Measurements from ENCODE around the gene POLR2L. TPM values are rescaled to one million over a fixed set of nuclear protein-coding genes. Genes with fewer than 3 reads are reported as not detected.

The POLR2L gene
- total and polyA plus RNA-seq, 2 of the 13 experiments (the other 11 are each of a cell fraction or from before 2014, with no cell fraction given), result 104 to 114 TPM

- TF ChIP-seq, protein P1, sequence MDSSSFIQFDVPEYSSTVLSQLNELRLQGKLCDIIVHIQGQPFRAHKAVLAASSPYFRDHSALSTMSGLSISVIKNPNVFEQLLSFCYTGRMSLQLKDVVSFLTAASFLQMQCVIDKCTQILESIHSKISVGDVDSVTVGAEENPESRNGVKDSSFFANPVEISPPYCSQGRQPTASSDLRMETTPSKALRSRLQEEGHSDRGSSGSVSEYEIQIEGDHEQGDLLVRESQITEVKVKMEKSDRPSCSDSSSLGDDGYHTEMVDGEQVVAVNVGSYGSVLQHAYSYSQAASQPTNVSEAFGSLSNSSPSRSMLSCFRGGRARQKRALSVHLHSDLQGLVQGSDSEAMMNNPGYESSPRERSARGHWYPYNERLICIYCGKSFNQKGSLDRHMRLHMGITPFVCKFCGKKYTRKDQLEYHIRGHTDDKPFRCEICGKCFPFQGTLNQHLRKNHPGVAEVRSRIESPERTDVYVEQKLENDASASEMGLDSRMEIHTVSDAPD (CRISPR knock-in tag; IDR thresholded peaks at IDR 0.05), result no peak
- TF ChIP-seq MXI1 (IDR thresholded peaks at IDR 0.05; ENCODE audit: borderline replicate concordance, low read depth, low read length) (peak; percentile 62; the same call in 1 of the 3 replicates), ZNF775 (CRISPR knock-in tag; IDR thresholded peaks at IDR 0.05; ENCODE audit: borderline replicate concordance) (no peak), ZNF776 (CRISPR knock-in tag; IDR thresholded peaks at IDR 0.05) (no peak), ZNF33B (CRISPR knock-in tag; IDR thresholded peaks at IDR 0.05) (no peak; the same call in 1 of the 2 replicates), NR2C2 (CRISPR knock-in tag; IDR thresholded peaks at IDR 0.05; ENCODE audit: borderline replicate concordance) (no peak; the same call in 1 of the 2 replicates), DPF2 (CRISPR knock-in tag; IDR thresholded peaks at IDR 0.05; ENCODE audit: borderline replicate concordance, low read depth) (no peak), ZFYVE20 (CRISPR knock-in tag; IDR thresholded peaks at IDR 0.05; ENCODE audit: borderline replicate concordance, low read depth) (no peak), ZBTB14 (CRISPR knock-in tag; IDR thresholded peaks at IDR 0.05) (peak; percentile 95), PPARG (CRISPR knock-in tag; conservative IDR thresholded peaks at IDR 0.05) (no peak; the same call in 1 of the 2 replicates), ATF7 (IDR thresholded peaks at IDR 0.05) (no peak), ATF7 (CRISPR knock-in tag; IDR thresholded peaks at IDR 0.05) (no peak), SIX4 (CRISPR knock-in tag; IDR thresholded peaks at IDR 0.05) (no peak), GABPA (IDR thresholded peaks at IDR 0.05; ENCODE audit: low read depth, low read length) (no peak), GABPA (CRISPR knock-in tag; IDR thresholded peaks at IDR 0.05; ENCODE audit: low read depth) (no peak; the same call in 1 of the 2 replicates), ZNF569 (CRISPR knock-in tag; IDR thresholded peaks at IDR 0.05; ENCODE audit: borderline replicate concordance) (0 out of 2 replicates have a peak, but pooled peaks have one; percentile 61), GZF1 (CRISPR knock-in tag; IDR thresholded peaks at IDR 0.05) (no peak), TP53 (CRISPR knock-in tag; conservative IDR thresholded peaks at IDR 0.05) (no peak), NR2F6 (IDR thresholded peaks at IDR 0.05) (no peak), NR2F6 (CRISPR knock-in tag; IDR thresholded peaks at IDR 0.05) (no peak)
- TF ChIP-seq, protein P2, sequence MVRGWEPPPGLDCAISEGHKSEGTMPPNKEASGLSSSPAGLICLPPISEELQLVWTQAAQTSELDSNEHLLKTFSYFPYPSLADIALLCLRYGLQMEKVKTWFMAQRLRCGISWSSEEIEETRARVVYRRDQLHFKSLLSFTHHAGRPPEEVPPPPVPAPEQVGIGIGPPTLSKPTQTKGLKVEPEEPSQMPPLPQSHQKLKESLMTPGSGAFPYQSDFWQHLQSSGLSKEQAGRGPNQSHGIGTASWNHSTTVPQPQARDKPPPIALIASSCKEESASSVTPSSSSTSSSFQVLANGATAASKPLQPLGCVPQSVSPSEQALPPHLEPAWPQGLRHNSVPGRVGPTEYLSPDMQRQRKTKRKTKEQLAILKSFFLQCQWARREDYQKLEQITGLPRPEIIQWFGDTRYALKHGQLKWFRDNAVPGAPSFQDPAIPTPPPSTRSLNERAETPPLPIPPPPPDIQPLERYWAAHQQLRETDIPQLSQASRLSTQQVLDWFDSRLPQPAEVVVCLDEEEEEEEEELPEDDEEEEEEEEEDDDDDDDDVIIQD (CRISPR knock-in tag; IDR thresholded peaks at IDR 0.05; ENCODE audit: low read depth), result peak; percentile 38; the same call in 1 of the 2 replicates
- TF ChIP-seq, protein P3, sequence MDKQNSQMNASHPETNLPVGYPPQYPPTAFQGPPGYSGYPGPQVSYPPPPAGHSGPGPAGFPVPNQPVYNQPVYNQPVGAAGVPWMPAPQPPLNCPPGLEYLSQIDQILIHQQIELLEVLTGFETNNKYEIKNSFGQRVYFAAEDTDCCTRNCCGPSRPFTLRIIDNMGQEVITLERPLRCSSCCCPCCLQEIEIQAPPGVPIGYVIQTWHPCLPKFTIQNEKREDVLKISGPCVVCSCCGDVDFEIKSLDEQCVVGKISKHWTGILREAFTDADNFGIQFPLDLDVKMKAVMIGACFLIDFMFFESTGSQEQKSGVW (CRISPR knock-in tag; IDR thresholded peaks at IDR 0.05; ENCODE audit: borderline replicate concordance), result no peak
- TF ChIP-seq, protein P4, sequence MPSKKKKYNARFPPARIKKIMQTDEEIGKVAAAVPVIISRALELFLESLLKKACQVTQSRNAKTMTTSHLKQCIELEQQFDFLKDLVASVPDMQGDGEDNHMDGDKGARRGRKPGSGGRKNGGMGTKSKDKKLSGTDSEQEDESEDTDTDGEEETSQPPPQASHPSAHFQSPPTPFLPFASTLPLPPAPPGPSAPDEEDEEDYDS (CRISPR knock-in tag; IDR thresholded peaks at IDR 0.05), result no peak
- TF ChIP-seq, protein P5, sequence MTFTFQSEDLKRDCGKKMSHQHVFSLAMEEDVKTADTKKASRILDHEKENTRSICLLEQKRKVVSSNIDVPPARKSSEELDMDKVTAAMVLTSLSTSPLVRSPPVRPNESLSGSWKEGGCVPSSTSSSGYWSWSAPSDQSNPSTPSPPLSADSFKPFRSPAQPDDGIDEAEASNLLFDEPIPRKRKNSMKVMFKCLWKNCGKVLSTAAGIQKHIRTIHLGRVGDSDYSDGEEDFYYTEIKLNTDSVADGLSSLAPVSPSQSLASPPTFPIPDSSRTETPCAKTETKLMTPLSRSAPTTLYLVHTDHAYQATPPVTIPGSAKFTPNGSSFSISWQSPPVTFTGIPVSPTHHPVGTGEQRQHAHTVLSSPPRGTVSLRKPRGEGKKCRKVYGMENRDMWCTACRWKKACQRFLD (CRISPR knock-in tag; IDR thresholded peaks at IDR 0.05; ENCODE audit: borderline replicate concordance), result no peak
Measured at GRCh38 chr11:797296-798092, 44.8 kb downstream of the POLR2L start (continued).
